ENCODE results near the gene ZNF219.
"Not testable (repeated sequence)": the region's sequence is repeated elsewhere in the genome, so short reads cannot be mapped to it uniquely, and the experiment has no call there.

ZNF219 gene

DNA sequence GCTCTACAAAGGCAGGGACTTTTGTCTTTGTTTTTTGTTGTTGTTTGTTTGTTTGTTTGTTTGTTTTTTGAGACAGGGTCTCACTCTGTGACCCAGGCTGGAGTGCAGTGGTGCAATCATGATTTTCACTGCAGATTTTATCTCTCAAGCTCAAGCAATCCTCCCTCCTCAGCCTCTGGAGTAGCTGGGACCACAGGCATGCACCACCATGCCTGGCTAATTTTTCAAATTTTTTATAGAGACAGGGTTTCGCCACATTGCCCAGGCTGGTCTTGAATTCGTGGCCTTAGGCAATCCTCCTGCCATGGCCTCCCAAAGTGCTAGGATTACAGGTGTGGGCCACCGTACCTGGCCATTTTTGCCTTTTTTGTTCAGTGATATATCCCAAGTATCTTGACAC, 57.5 kb downstream of the ZNF219 start:
- DNase-seq = not testable (repeated sequence)

DNA sequence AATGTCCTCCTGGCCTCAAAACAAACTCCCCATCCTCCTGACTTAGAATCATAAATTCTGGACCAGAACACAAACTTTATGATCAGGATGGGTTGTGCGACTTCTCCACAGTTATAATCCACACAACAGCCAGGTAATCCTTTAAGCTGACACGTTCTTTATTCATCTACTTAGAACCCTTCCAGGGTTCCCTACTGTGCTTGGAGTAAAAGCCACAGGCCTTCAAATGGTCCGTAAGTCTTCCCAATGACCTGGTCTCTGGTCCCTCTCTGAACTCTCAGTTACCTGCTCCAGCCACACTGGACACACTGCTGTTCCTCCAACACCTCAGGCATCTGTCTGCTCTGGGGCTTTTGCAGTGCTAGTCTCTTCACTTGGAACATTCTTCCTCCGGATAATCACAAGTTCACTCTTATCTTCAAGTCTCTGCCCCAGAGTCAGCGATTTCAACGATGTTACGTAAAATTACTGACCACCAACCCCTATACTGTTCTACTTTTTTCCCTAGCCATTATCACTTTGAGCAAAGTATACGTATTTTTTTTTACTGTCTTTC, 58.0 kb downstream of the ZNF219 start:
- no peak for DNase-seq
